ENCODE data around the gene VAMP3.

DNA sequence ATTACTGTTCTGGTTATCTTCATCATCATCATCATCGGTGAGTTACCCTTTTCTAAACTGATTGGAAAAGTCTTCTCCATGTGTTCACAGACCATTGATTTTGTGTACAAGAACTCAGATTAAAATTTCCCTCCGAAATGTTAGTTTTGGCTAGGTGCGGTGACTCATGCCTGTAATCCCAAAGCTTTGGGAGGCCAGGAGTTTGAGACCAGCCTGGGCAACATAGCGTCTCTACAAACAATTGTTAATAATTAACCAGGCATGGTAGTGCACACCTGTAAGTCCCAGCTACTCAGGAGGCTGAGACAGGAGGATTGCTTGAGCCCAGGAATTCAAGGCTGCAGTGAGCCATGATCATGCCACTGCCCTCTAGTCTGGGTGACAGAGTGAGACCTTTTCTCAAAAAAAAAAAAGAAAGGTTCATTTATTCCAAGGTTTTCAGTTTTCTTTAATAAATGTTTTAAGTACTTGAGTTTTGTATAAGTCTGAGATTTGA lies 7.1 kb downstream of the VAMP3 start:
- TF ChIP-seq, protein P1, sequence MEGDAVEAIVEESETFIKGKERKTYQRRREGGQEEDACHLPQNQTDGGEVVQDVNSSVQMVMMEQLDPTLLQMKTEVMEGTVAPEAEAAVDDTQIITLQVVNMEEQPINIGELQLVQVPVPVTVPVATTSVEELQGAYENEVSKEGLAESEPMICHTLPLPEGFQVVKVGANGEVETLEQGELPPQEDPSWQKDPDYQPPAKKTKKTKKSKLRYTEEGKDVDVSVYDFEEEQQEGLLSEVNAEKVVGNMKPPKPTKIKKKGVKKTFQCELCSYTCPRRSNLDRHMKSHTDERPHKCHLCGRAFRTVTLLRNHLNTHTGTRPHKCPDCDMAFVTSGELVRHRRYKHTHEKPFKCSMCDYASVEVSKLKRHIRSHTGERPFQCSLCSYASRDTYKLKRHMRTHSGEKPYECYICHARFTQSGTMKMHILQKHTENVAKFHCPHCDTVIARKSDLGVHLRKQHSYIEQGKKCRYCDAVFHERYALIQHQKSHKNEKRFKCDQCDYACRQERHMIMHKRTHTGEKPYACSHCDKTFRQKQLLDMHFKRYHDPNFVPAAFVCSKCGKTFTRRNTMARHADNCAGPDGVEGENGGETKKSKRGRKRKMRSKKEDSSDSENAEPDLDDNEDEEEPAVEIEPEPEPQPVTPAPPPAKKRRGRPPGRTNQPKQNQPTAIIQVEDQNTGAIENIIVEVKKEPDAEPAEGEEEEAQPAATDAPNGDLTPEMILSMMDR (IDR thresholded peaks at IDR 0.05; ENCODE audit: low read depth, low read length, poor library complexity, severe bottlenecking) = no peak
- no peak for TF ChIP-seq EZH2phosphoT487 (IDR thresholded peaks at IDR 0.05; ENCODE audit: borderline replicate concordance, low read length)

All from DOHH2 (cell line).